B cell (primary cell): ENCODE results near the gene DSCAML1. TPM values are rescaled to one million over a fixed set of nuclear protein-coding genes. Genes with fewer than 3 reads are reported as not detected.

ENCODE experiments used
- ATAC-seq: fragments of 200-7000 bp; cut with Tn5 transposase; one replicate; pipeline ENCODE4 v1.10.0; 2021; ENCODE audit warnings: low read depth, mild to moderate bottlenecking, moderate number of reproducible peaks, moderate library complexity
- CTCF ChIA-PET: fragments of 350-600 bp; sonication (Branson Sonifier 250); formaldehyde crosslinking; loops from one replicate; lab custom pipeline; 2021; ENCODE audit warnings: antibody characterized with exemption, inconsistent platforms; lab: Charles Lee
- POLR2A ChIA-PET: fragments of 350-600 bp; sonication (Branson Sonifier 250); formaldehyde crosslinking; loops from one replicate; lab custom pipeline; 2021; ENCODE audit warnings: antibody characterized with exemption; lab: Charles Lee
- DNase-seq: peaks from one replicate; pipeline ENCODE4 v3.0.0; 2013
- H2AFZ ChIP-seq: 2 replicates; pipeline ENCODE4 v1.6.1; 2012; ENCODE audit warnings: mild to moderate bottlenecking, low read depth, low read length; ENCODE audit not compliant: insufficient read depth, poor library complexity, severe bottlenecking
- H3K27ac ChIP-seq, 2 donors: 1 replicate in 1 of 2; 2 replicates in 1 of 2; pipeline ENCODE4 v1.5.1; 2012 to 2013; ENCODE audit warnings: low read length in 2 of 2, mild to moderate bottlenecking in 2 of 2, moderate library complexity in 1 of 2
- H3K27me3 ChIP-seq, 4 experiments: fragments of 200-600 bp in 1 of 4; sonication (generic) in 1 of 4; replicated peaks in 1 of 4; 1 replicate in 2 of 4; 2 replicates in 2 of 4; pipeline versions ENCODE4 v1.6.1 to v1.7.0; 2013 to 2016; ENCODE audit warnings: low read length in 3 of 4, mild to moderate bottlenecking in 2 of 4, mixed read lengths in 1 of 4, moderate library complexity in 1 of 4; ENCODE audit not compliant: insufficient read depth in 4 of 4, control insufficient read depth in 3 of 4; ENCODE audit errors: control extremely low read depth in 1 of 4
- H3K36me3 ChIP-seq, 2 experiments: replicated peaks in 1 of 2; 1 replicate in 1 of 2; 2 replicates in 1 of 2; pipeline versions ENCODE4 v1.6.1 to v1.7.1; 2013; ENCODE audit warnings: low read length in 1 of 2; ENCODE audit not compliant: insufficient read depth in 2 of 2, control insufficient read depth in 1 of 2; ENCODE audit errors: control extremely low read depth in 1 of 2, extremely low read depth in 1 of 2
- H3K4me1 ChIP-seq, 2 donors: fragments of 200-600 bp in 1 of 2; sonication (generic) in 1 of 2; 1 replicate in 1 of 2; 2 replicates in 1 of 2; pipeline versions ENCODE4 v1.5.1 to v1.6.1; 2013 to 2017; ENCODE audit warnings: low read length in 2 of 2; ENCODE audit not compliant: control insufficient read depth in 2 of 2, insufficient read depth in 2 of 2
- H3K4me2 ChIP-seq: replicated peaks from 2 replicates; pipeline ENCODE3; 2012; ENCODE audit warnings: mild to moderate bottlenecking, low read depth, low read length; ENCODE audit not compliant: poor library complexity, severe bottlenecking
- H3K4me3 ChIP-seq, 5 experiments: fragments of 200-600 bp in 1 of 5; sonication (generic) in 1 of 5; 1 replicate in 3 of 5; 2 replicates in 2 of 5; pipeline versions ENCODE4 v1.5.1 to v1.7.0; 2011 to 2016; ENCODE audit warnings: low read length in 4 of 5, mild to moderate bottlenecking in 4 of 5, low read depth in 2 of 5, control low read depth in 1 of 5, moderate library complexity in 1 of 5; ENCODE audit not compliant: insufficient read depth in 1 of 5; ENCODE audit errors: control extremely low read depth in 1 of 5, extremely low read depth in 1 of 5
- H3K79me2 ChIP-seq: fragments of 200-600 bp; sonication (generic); one replicate; pipeline ENCODE4 v1.6.0; 2016; ENCODE audit warnings: low read length; ENCODE audit not compliant: control insufficient read depth, insufficient read depth
- H3K9ac ChIP-seq: fragments of 200-600 bp; sonication (generic); 2 replicates; pipeline ENCODE4 v1.6.1; 2017; ENCODE audit warnings: mild to moderate bottlenecking, low read length, moderate library complexity
- H3K9me3 ChIP-seq, 3 donors: one replicate each; pipeline versions ENCODE4 v1.6.1 to v1.7.1; 2013; ENCODE audit warnings: low read length in 2 of 3; ENCODE audit not compliant: control insufficient read depth in 2 of 3, insufficient read depth in 1 of 3; ENCODE audit errors: control extremely low read depth in 1 of 3
- H4K20me1 ChIP-seq: 2 replicates; pipeline ENCODE4 v1.6.0; 2012; ENCODE audit warnings: mild to moderate bottlenecking, low read length; ENCODE audit not compliant: insufficient read depth, control insufficient read depth, poor library complexity, severe bottlenecking
- H3K27ac Mint-ChIP-seq: one replicate; pipeline ENCODE4 v1.8.0; 2021; ENCODE audit warnings: mixed read lengths
- H3K27me3 Mint-ChIP-seq: one replicate; pipeline ENCODE4 v1.8.0; 2021; ENCODE audit warnings: mixed read lengths
- H3K4me1 Mint-ChIP-seq: one replicate; pipeline ENCODE4 v1.8.0; 2021; ENCODE audit warnings: mixed read lengths
- H3K4me3 Mint-ChIP-seq: one replicate; pipeline ENCODE4 v1.8.0; 2021; ENCODE audit warnings: mixed read lengths
- H3K9me3 Mint-ChIP-seq: one replicate; pipeline ENCODE4 v1.8.0; 2022; ENCODE audit warnings: mixed read lengths; ENCODE audit not compliant: insufficient read depth
- EZH2 ChIP-seq: IDR thresholded peaks from 2 replicates; pipeline ENCODE4 v1.6.1; 2012; ENCODE audit warnings: borderline replicate concordance, low read depth, mild to moderate bottlenecking, moderate library complexity, low read length; ENCODE audit not compliant: insufficient read depth, poor library complexity, severe bottlenecking
- WGBS: methylation state at CpG from one replicate; pipeline ENCODE4 v1.1.5; 2013; ENCODE audit warnings: missing lambda C conversion rate; ENCODE audit not compliant: insufficient coverage; 5-methylcytosine and 5-hydroxymethylcytosine counted together
- intact Hi-C: fragments of 100-400 bp; cut with micrococcal nuclease; formaldehyde crosslinking; loops from one replicate; pipeline ENCODE4 v1.10.0; 2022
- polyA plus RNA-seq: library from polyadenylated mRNA; depleted of rRNA; stranded (reverse); fragments of >200 nt; gene quantifications from 2 replicates; pipeline ENCODE4 v1.2.3, GENCODE V29; 2012
- total RNA-seq, 2 donors: library from RNA; stranded (reverse); fragments of 120-200 nt in 1 of 2; gene quantifications; 1 replicate in 1 of 2; 2 replicates in 1 of 2; pipeline versions ENCODE4 v1.2.3 to v1.2.4, GENCODE V29; 2013 to 2022
- TF ChIP-seq, protein P1 (sequence below): fragments of 200-600 bp; IDR thresholded peaks from one replicate; pipeline ENCODE4 v1.8.0; 2022; ENCODE audit warnings: antibody characterized with exemption, mild to moderate bottlenecking

Gene DSCAML1
- total and polyA plus RNA-seq, 2 donors (not counting 1 experiment from before 2014, with no cell fraction given): 1.2 to 6.2 TPM

- H3K4me3 ChIP-seq: no peak overlapping the region
- DNase-seq (no peak), ATAC-seq (no peak)
- no peaks in the 10 kb centered on the region for H3K9me3 ChIP-seq
- H3K4me2 ChIP-seq: no peak overlapping the region
- H3K27ac ChIP-seq: no peak overlapping the region
- H3K36me3 ChIP-seq: no peaks in the 10 kb centered on the region
- TF ChIP-seq, protein P1, sequence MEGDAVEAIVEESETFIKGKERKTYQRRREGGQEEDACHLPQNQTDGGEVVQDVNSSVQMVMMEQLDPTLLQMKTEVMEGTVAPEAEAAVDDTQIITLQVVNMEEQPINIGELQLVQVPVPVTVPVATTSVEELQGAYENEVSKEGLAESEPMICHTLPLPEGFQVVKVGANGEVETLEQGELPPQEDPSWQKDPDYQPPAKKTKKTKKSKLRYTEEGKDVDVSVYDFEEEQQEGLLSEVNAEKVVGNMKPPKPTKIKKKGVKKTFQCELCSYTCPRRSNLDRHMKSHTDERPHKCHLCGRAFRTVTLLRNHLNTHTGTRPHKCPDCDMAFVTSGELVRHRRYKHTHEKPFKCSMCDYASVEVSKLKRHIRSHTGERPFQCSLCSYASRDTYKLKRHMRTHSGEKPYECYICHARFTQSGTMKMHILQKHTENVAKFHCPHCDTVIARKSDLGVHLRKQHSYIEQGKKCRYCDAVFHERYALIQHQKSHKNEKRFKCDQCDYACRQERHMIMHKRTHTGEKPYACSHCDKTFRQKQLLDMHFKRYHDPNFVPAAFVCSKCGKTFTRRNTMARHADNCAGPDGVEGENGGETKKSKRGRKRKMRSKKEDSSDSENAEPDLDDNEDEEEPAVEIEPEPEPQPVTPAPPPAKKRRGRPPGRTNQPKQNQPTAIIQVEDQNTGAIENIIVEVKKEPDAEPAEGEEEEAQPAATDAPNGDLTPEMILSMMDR: no peak
- Mint-ChIP-seq H3K27me3 (peaks cover 18% of the 10 kb centered on the region), H3K4me3 (no peak overlapping the region), H3K27ac (no peak overlapping the region), H3K9me3 (no peaks in the 10 kb centered on the region), H3K4me1 (no peaks in the 10 kb centered on the region)
- 86% methylated on average over 10 of the region's 11 CpGs for WGBS
- H3K9ac ChIP-seq: no peak overlapping the region
- no peaks in the 10 kb centered on the region for H4K20me1 ChIP-seq
- peaks cover 0 to 3% of the 10 kb centered on the region in 2 donors for H3K4me1 ChIP-seq
- ChIA-PET POLR2A (no interaction called here), CTCF (interaction anchor here (0.8 to 7.7 kb wide), 7 partner anchors 26 to 214 kb away, joined by 3 to 227 read pairs (median 6); no protein-coding TSS in a partner anchor)
- no peaks in the 10 kb centered on the region for H3K79me2 ChIP-seq
- no peak overlapping the region for H2AFZ ChIP-seq
- intact Hi-C loops: no loop called here
- peaks cover 0 to 2% (median 0%) of the 10 kb centered on the region in 4 experiments for H3K27me3 ChIP-seq
Observed at GRCh38 chr11:117840881-117841550, 44.0 kb upstream of the DSCAML1 start.

DNA sequence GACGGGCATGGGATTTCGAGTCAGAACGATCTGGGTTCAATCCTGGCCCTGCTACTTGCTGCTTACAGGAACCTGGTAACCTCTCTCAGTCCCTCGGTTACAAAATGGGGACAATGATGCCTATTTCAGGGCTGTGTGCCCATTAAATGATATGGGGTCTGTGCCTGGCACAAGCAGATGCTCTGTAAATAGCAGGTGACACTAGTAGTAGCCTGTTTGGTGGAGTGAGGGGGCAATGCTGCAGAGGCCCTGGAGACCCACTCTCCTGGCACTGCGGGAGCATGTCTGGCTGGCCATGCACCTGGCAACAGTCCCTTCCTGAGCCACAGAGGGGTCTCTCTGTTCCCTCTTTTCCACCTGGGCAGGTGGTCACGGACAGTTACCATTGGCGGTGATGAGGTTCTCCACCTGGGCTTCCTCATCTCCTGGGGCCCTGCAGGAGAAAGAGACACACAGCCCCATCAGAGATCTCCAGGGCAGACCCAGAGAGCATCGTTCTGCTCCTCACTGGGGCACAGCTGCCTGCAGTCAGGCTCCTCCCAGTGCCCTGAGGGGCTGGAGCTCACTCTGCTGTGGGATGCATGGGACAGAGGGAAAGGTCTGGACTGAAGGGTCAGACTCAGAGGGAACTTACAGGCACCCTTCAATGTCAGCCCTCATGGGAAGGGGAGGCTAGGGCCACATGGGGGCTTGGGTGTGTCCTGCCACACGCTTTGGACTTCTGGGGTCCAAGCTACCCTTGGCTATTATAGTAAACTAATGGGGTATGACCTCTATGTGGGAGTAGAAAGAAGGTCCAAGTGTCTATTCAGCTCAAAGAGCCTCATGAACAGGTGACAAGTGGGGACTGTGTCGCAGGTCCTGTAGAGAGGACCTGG lies 43.2 kb upstream of the DSCAML1 start:
- no peak overlapping the region for H3K4me2 ChIP-seq
- TF ChIP-seq, protein P1: no peak
- no peak for TF ChIP-seq EZH2
- no peaks in the 10 kb centered on the region for H3K36me3 ChIP-seq
- DNase-seq: no peak
- WGBS: 93% methylated on average over 9 of the region's 10 CpGs
- Mint-ChIP-seq H3K9me3 (no peaks in the 10 kb centered on the region), H3K4me1 (no peaks in the 10 kb centered on the region), H3K27ac (no peak overlapping the region), H3K27me3 (peaks cover 18% of the 10 kb centered on the region), H3K4me3 (no peak overlapping the region)
- CTCF ChIA-PET: interaction anchor here (0.8 to 7.7 kb wide), 6 partner anchors 25 to 215 kb away, joined by 3 to 227 read pairs (median 10); no protein-coding TSS in a partner anchor
- no peaks in the 10 kb centered on the region for H4K20me1 ChIP-seq
- POLR2A ChIA-PET: no interaction called here
- H3K9ac ChIP-seq: no peak overlapping the region
- no peaks in the 10 kb centered on the region for H3K9me3 ChIP-seq
- H3K27me3 ChIP-seq: peaks cover 0 to 2% (median 0%) of the 10 kb centered on the region in 4 experiments
- no peak overlapping the region for H3K27ac ChIP-seq
- peaks cover 0 to 3% of the 10 kb centered on the region in 2 donors for H3K4me1 ChIP-seq
- no peak overlapping the region for H2AFZ ChIP-seq
- no peak overlapping the region for H3K4me3 ChIP-seq
- H3K79me2 ChIP-seq: no peaks in the 10 kb centered on the region
- no peak for ATAC-seq
- intact Hi-C loops: no loop called here
